ENCODE measurements around the gene C1orf216. TPM values are rescaled to one million over a fixed set of nuclear protein-coding genes. Genes with fewer than 3 reads are reported as not detected.

C1orf216 gene
- total and polyA plus RNA-seq, 9 donors = 6.5 to 20.0 (median 12.1) TPM

DNA sequence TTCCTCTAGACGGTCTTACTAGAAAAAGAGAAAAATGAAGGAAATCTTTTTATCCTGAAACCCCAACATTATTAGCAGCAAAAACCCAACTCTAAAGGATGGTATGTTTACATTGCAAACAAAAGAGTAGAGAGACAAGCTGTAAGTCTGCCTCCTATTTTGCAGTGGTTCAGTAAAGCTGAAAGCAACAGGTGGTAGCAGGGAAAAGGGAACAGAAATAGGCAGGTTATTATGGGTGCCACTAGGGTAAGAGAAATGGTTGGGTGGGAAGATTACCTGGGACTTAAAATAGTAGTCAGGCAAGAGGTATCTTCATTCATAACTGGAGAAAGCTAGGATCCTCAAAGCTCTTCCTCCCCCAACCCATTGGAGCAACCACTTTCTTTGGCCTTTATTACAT lies 37.4 kb upstream of the C1orf216 start:
- no peaks in the 10 kb centered on the region for H3K9me3 ChIP-seq
- intact Hi-C loops (cut with DNase I) = no loop called here
- no peaks in the 10 kb centered on the region for H3K27me3 ChIP-seq
- no peak overlapping the region for H3K27ac ChIP-seq
- DNase-seq = no peak
- H3K36me3 ChIP-seq = no peaks in the 10 kb centered on the region
- H3K4me1 ChIP-seq (ENCODE audit: insufficient read depth) = no peaks in the 10 kb centered on the region
- H3K4me3 ChIP-seq = no peak overlapping the region
- no peak for TF ChIP-seq POLR2A (IDR thresholded peaks at IDR 0.05)
- TF ChIP-seq EP300 (IDR thresholded peaks at IDR 0.05) = no peak
- TF ChIP-seq, protein P1, sequence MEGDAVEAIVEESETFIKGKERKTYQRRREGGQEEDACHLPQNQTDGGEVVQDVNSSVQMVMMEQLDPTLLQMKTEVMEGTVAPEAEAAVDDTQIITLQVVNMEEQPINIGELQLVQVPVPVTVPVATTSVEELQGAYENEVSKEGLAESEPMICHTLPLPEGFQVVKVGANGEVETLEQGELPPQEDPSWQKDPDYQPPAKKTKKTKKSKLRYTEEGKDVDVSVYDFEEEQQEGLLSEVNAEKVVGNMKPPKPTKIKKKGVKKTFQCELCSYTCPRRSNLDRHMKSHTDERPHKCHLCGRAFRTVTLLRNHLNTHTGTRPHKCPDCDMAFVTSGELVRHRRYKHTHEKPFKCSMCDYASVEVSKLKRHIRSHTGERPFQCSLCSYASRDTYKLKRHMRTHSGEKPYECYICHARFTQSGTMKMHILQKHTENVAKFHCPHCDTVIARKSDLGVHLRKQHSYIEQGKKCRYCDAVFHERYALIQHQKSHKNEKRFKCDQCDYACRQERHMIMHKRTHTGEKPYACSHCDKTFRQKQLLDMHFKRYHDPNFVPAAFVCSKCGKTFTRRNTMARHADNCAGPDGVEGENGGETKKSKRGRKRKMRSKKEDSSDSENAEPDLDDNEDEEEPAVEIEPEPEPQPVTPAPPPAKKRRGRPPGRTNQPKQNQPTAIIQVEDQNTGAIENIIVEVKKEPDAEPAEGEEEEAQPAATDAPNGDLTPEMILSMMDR (IDR thresholded peaks at IDR 0.05) = no peak
- WGBS, 3 donors = 80 to 92% (median 84%) methylated on average over 1 of the region's 1 CpG

DNA sequence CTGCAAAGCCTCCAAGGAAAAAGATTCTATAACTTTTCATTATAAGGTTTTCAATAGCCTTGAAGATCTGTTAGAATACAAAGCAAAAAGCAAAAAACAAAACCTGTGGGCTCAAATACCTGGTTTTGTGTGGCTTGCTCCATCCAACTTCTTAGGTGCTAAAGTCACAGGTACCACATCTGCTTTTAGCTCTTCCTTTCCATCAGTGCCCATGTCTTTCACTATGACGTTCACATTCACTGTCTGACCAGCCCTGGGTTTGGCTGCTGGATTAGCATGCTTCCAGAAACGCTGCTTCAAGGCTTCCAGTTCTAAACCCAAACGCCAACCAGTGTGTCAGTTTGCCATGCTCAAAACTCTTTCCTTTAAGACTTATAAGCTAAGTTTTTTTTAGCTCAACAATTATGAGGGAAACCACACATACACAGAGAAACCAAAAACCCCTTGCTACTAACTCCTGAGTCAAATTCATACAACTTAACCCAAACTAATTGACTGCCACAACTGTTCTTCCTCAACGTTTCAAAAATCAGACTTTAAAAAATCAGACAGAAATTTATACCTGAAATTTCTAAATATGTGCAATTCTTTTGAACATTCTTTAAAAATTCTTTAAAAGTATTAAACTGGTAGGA lies 35.1 kb upstream of the C1orf216 start:
- H3K36me3 ChIP-seq = no peaks in the 10 kb centered on the region
- H3K9me3 ChIP-seq = no peaks in the 10 kb centered on the region
- H3K27me3 ChIP-seq = no peaks in the 10 kb centered on the region
- no peaks in the 10 kb centered on the region for H3K4me1 ChIP-seq (ENCODE audit: insufficient read depth)
- TF ChIP-seq POLR2A (IDR thresholded peaks at IDR 0.05) (no peak), EP300 (IDR thresholded peaks at IDR 0.05) (no peak)
- TF ChIP-seq, protein P1 (IDR thresholded peaks at IDR 0.05) = no peak
- intact Hi-C loops (cut with DNase I) = no loop called here
- DNase-seq = no peak
- H3K4me3 ChIP-seq = no peak overlapping the region
- WGBS, 3 donors = 72 to 85% (median 77%) methylated on average over 4 of the region's 4 CpGs
- no peak overlapping the region for H3K27ac ChIP-seq

DNA sequence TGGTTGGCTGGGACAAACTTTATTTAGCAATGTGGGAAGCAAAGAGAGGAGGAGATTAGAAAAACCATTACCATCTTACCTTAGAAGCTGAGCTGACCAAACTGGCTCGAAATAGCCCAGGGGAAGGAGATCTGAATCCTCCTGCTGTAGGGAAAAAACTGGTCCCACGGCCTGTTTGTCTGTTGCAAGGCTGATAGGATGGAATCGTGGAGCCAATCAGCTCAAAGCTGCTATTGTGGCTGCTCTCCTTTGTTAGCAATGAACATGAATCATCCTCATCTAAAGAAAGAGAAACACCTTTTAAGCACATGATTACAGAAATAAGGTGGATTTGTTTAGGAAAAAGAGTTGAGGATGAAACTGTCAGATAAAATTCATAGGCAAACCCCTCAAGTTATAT lies 29.6 kb upstream of the C1orf216 start:
- TF ChIP-seq EP300 (IDR thresholded peaks at IDR 0.05) (no peak), POLR2A (IDR thresholded peaks at IDR 0.05) (no peak)
- TF ChIP-seq, protein P1 (IDR thresholded peaks at IDR 0.05) = no peak
- H3K9me3 ChIP-seq = no peaks in the 10 kb centered on the region
- 62 to 79% (median 73%) methylated on average over 3 of the region's 3 CpGs for WGBS, 3 donors
- no peak for DNase-seq
- no peaks in the 10 kb centered on the region for H3K27me3 ChIP-seq
- H3K4me3 ChIP-seq = no peak overlapping the region
- intact Hi-C loops (cut with DNase I) = no loop called here
- no peaks in the 10 kb centered on the region for H3K4me1 ChIP-seq (ENCODE audit: insufficient read depth)
- no peaks in the 10 kb centered on the region for H3K36me3 ChIP-seq
- H3K27ac ChIP-seq = no peak overlapping the region

DNA sequence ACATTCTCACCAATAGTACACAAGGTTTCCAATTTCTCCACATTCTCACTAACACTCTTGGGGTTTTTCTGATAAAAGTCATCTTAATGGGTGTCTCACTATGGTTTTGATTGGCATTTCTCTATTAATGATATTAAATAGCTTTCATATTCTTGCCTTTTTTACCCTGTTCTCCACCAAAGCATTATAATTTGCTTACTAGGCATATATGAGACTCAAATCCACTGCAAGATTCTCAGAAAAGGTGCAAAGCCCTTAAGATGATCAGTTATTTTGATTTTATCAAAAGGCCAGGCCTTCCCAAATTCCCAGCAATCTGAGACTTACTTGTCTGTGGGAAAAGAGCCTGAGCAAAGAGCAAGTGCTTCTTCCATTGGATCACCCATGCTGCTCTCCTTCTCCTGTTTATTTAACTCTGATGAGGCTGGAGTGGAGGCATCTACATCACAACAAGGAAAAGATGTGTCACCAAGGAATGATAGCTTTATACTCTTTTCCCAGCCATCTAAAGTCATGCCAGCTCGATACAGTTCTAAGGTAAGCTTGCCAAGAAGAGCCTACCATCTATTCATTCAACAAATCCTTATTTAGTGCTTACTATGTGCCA lies 26.5 kb upstream of the C1orf216 start:
- Histone ChIP-seq H3K4me3 (no peak overlapping the region), H3K4me1 (ENCODE audit: insufficient read depth) (no peaks in the 10 kb centered on the region), H3K36me3 (no peaks in the 10 kb centered on the region), H3K9me3 (no peaks in the 10 kb centered on the region), H3K27me3 (no peaks in the 10 kb centered on the region), H3K27ac (no peak overlapping the region)
- no peak for TF ChIP-seq EP300 (IDR thresholded peaks at IDR 0.05)
- TF ChIP-seq, protein P1 (IDR thresholded peaks at IDR 0.05) = no peak
- no peak for TF ChIP-seq POLR2A (IDR thresholded peaks at IDR 0.05)
- intact Hi-C loops (cut with DNase I) = no loop called here
- no peak for DNase-seq
- 95 to 100% (median 96%) methylated on average over 1 of the region's 1 CpG for WGBS, 3 donors
